ENCODE data around the gene FAM228B. TPM values are rescaled to one million over a fixed set of nuclear protein-coding genes. Genes with fewer than 3 reads are reported as not detected.

FAM228B gene
- total RNA-seq, 1 donor from 2014 or later, result 9.7 TPM

DNA sequence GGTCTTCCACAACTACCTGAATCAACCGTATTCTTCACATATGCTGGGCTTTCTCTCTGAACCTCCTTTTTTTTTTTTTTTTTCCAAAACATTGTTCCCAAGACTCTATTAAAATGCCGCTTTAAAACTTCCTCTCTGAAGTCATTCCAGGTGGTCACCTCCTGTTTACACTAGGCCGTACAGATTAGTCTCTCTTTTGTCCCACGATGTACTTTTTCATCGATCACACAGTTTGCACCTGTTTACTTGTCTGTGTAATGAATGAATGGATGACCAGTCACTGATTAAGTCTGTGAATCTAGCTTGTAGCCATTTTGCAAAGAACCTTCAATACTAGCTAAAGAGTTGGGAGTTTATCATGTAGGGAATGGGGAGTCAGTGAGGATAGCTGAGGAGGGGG, 34.9 kb downstream of the FAM228B start:
- H3K4me1 ChIP-seq (ENCODE audit: insufficient read depth, low read length), result no peaks in the 10 kb centered on the region
- no peaks in the 10 kb centered on the region for H3K9me3 ChIP-seq (ENCODE audit: insufficient read depth, low read depth, low read length)
- no peak overlapping the region for H3K27ac ChIP-seq (ENCODE audit: low read depth, low read length)
- no peaks in the 10 kb centered on the region for H4K20me1 ChIP-seq (ENCODE audit: insufficient read depth, low read length)
- no peak overlapping the region for H3K4me2 ChIP-seq (ENCODE audit: low read length)
- Mint-ChIP-seq H3K9me3 (ENCODE audit: unreplicated experiment) (peaks cover 11% of the 10 kb centered on the region), H3K27me3 (ENCODE audit: low read depth, unreplicated experiment) (no peaks in the 10 kb centered on the region), H3K27ac (ENCODE audit: unreplicated experiment) (no peak overlapping the region), H3K4me1 (ENCODE audit: low read depth, unreplicated experiment) (no peaks in the 10 kb centered on the region), H3K4me3 (ENCODE audit: unreplicated experiment) (no peak overlapping the region), H3K36me3 (ENCODE audit: low read depth, unreplicated experiment) (peaks cover 10% of the 10 kb centered on the region)
- H3K79me2 ChIP-seq (ENCODE audit: insufficient read depth, low read length), result no peaks in the 10 kb centered on the region
- H2AFZ ChIP-seq (ENCODE audit: low read depth, low read length), result no peak overlapping the region
- no peak for FAIRE-seq
- TF ChIP-seq, protein P1, sequence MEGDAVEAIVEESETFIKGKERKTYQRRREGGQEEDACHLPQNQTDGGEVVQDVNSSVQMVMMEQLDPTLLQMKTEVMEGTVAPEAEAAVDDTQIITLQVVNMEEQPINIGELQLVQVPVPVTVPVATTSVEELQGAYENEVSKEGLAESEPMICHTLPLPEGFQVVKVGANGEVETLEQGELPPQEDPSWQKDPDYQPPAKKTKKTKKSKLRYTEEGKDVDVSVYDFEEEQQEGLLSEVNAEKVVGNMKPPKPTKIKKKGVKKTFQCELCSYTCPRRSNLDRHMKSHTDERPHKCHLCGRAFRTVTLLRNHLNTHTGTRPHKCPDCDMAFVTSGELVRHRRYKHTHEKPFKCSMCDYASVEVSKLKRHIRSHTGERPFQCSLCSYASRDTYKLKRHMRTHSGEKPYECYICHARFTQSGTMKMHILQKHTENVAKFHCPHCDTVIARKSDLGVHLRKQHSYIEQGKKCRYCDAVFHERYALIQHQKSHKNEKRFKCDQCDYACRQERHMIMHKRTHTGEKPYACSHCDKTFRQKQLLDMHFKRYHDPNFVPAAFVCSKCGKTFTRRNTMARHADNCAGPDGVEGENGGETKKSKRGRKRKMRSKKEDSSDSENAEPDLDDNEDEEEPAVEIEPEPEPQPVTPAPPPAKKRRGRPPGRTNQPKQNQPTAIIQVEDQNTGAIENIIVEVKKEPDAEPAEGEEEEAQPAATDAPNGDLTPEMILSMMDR (IDR thresholded peaks at IDR 0.05; ENCODE audit: insufficient read depth, low read depth, low read length), result no peak
- no peak overlapping the region for H3K9ac ChIP-seq (ENCODE audit: low read length)
- H3K4me3 ChIP-seq (ENCODE audit: insufficient read depth, low read depth, low read length), result no peak overlapping the region
- H3K36me3 ChIP-seq (ENCODE audit: insufficient read depth, low read length), result no peaks in the 10 kb centered on the region
- DNase-seq (ENCODE audit: low read depth), result no peak
- H3K27me3 ChIP-seq (ENCODE audit: insufficient read depth, low read length), result no peaks in the 10 kb centered on the region

DNA sequence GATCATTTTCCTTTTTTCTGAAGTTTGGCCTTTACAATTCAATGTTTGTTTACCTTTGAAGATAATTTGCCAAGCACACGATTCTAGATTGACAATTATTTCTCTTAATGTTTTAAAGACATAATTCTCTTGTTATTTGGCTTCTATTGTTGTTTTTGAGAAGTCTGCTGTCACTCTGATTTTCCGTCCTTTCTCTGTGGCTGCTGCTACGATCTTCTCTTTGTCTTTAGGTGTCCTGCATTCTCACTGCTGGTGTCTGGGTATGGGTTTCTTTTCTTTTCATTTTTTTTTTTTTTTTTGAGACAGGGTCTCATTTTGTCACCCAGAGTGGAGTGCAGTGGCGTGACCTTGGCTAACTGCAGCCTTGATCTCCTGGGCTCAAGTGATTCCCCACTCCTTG, 36.4 kb downstream of the FAM228B start:
- no peaks in the 10 kb centered on the region for H3K27me3 Mint-ChIP-seq (ENCODE audit: low read depth, unreplicated experiment)
- Histone ChIP-seq H3K36me3 (ENCODE audit: insufficient read depth, low read length) (no peaks in the 10 kb centered on the region), H2AFZ (ENCODE audit: low read depth, low read length) (no peak overlapping the region), H3K4me1 (ENCODE audit: insufficient read depth, low read length) (no peaks in the 10 kb centered on the region), H3K9ac (ENCODE audit: low read length) (no peak overlapping the region), H3K27ac (ENCODE audit: low read depth, low read length) (no peak overlapping the region), H3K9me3 (ENCODE audit: insufficient read depth, low read depth, low read length) (no peaks in the 10 kb centered on the region), H4K20me1 (ENCODE audit: insufficient read depth, low read length) (no peaks in the 10 kb centered on the region), H3K79me2 (ENCODE audit: insufficient read depth, low read length) (no peaks in the 10 kb centered on the region), H3K4me2 (ENCODE audit: low read length) (no peak overlapping the region), H3K4me3 (ENCODE audit: insufficient read depth, low read depth, low read length) (no peak overlapping the region), H3K27me3 (ENCODE audit: insufficient read depth, low read length) (no peaks in the 10 kb centered on the region)
- FAIRE-seq (no peak), DNase-seq (ENCODE audit: low read depth) (no peak)
- no peak overlapping the region for H3K27ac Mint-ChIP-seq (ENCODE audit: unreplicated experiment)
- H3K4me1 Mint-ChIP-seq (ENCODE audit: low read depth, unreplicated experiment), result no peaks in the 10 kb centered on the region
- H3K4me3 Mint-ChIP-seq (ENCODE audit: unreplicated experiment), result no peak overlapping the region
- TF ChIP-seq, protein P1 (IDR thresholded peaks at IDR 0.05; ENCODE audit: insufficient read depth, low read depth, low read length), result no peak
- no peak for TF ChIP-seq EZH2 (IDR thresholded peaks at IDR 0.05; ENCODE audit: insufficient read depth, low read length)
- peaks cover 8% of the 10 kb centered on the region for H3K36me3 Mint-ChIP-seq (ENCODE audit: low read depth, unreplicated experiment)
- H3K9me3 Mint-ChIP-seq (ENCODE audit: unreplicated experiment), result peaks cover 11% of the 10 kb centered on the region

GRCh38 chr2:24160761-24161160, 37.5 kb downstream of the FAM228B start:
- no peaks in the 10 kb centered on the region for H3K79me2 ChIP-seq (ENCODE audit: insufficient read depth, low read length)
- FAIRE-seq, result no peak
- no peak overlapping the region for H3K27ac Mint-ChIP-seq (ENCODE audit: unreplicated experiment)
- no peak for DNase-seq (ENCODE audit: low read depth)
- no peaks in the 10 kb centered on the region for H3K27me3 ChIP-seq (ENCODE audit: insufficient read depth, low read length)
- peaks cover 13% of the 10 kb centered on the region for H3K9me3 Mint-ChIP-seq (ENCODE audit: unreplicated experiment)
- no peaks in the 10 kb centered on the region for H3K9me3 ChIP-seq (ENCODE audit: insufficient read depth, low read depth, low read length)
- no peaks in the 10 kb centered on the region for H4K20me1 ChIP-seq (ENCODE audit: insufficient read depth, low read length)
- no peaks in the 10 kb centered on the region for H3K36me3 ChIP-seq (ENCODE audit: insufficient read depth, low read length)
- H3K27me3 Mint-ChIP-seq (ENCODE audit: low read depth, unreplicated experiment), result peaks cover 2% of the 10 kb centered on the region
- no peak overlapping the region for H3K4me2 ChIP-seq (ENCODE audit: low read length)
- no peak overlapping the region for H3K4me3 Mint-ChIP-seq (ENCODE audit: unreplicated experiment)
- no peaks in the 10 kb centered on the region for H3K4me1 ChIP-seq (ENCODE audit: insufficient read depth, low read length)
- H3K4me1 Mint-ChIP-seq (ENCODE audit: low read depth, unreplicated experiment), result no peaks in the 10 kb centered on the region
- H3K4me3 ChIP-seq (ENCODE audit: insufficient read depth, low read depth, low read length), result no peak overlapping the region
- H2AFZ ChIP-seq (ENCODE audit: low read depth, low read length), result no peak overlapping the region
- H3K36me3 Mint-ChIP-seq (ENCODE audit: low read depth, unreplicated experiment), result peaks cover 10% of the 10 kb centered on the region
- TF ChIP-seq, protein P1 (IDR thresholded peaks at IDR 0.05; ENCODE audit: insufficient read depth, low read depth, low read length), result no peak
- no peak for TF ChIP-seq EZH2 (IDR thresholded peaks at IDR 0.05; ENCODE audit: insufficient read depth, low read length)
- H3K27ac ChIP-seq (ENCODE audit: low read depth, low read length), result no peak overlapping the region
- H3K9ac ChIP-seq (ENCODE audit: low read length), result no peak overlapping the region
